HG02759 (cell line): ENCODE data around the gene APOLD1.
"Not testable (repeated sequence)": the region's sequence is repeated elsewhere in the genome, so short reads cannot be mapped to it uniquely, and the experiment has no call there.

Experiments
- ATAC-seq: cut with Tn5 transposase; IDR thresholded peaks from one replicate; pipeline ENCODE4 v1.9.1; 2021; ENCODE audit warnings: mild to moderate bottlenecking, moderate library complexity; ENCODE audit not compliant: unreplicated experiment

APOLD1 gene

GRCh38 chr12:12786351-12786705 is 869 bp downstream of the APOLD1 start:
- ATAC-seq: peak; percentile 10

GRCh38 chr12:12786706-12787601 is 1.5 kb downstream of the APOLD1 start:
- ATAC-seq: peak; percentile 91

GRCh38 chr12:12788131-12788530 is 2.7 kb downstream of the APOLD1 start:
- no peak for ATAC-seq

- peak; percentile 49 for ATAC-seq
Measured at GRCh38 chr12:12788675-12789368, 3.4 kb downstream of the APOLD1 start.

- no peak for ATAC-seq
Measured at GRCh38 chr12:12790956-12791355, 5.5 kb downstream of the APOLD1 start.

- ATAC-seq: no peak
Measured at GRCh38 chr12:12791756-12792369, 6.4 kb downstream of the APOLD1 start.

- no peak for ATAC-seq
Measured at GRCh38 chr12:12792421-12792820, 7.0 kb downstream of the APOLD1 start.

- no peak for ATAC-seq
Measured at GRCh38 chr12:12794686-12795085, 9.2 kb downstream of the APOLD1 start.

- no peak for ATAC-seq
Measured at GRCh38 chr12:12796171-12796570, 10.7 kb downstream of the APOLD1 start.

- ATAC-seq: no peak
Measured at GRCh38 chr12:12796928-12797793, 11.7 kb downstream of the APOLD1 start.

GRCh38 chr12:12797794-12798152 is 12.3 kb downstream of the APOLD1 start:
- no peak for ATAC-seq

GRCh38 chr12:12798480-12798879 is 13.0 kb downstream of the APOLD1 start:
- ATAC-seq: no peak

GRCh38 chr12:12799163-12799920 is 13.9 kb downstream of the APOLD1 start:
- no peak for ATAC-seq

GRCh38 chr12:12800406-12801180 is 15.1 kb downstream of the APOLD1 start:
- no peak for ATAC-seq

GRCh38 chr12:12801656-12802055 is 16.2 kb downstream of the APOLD1 start:
- not testable (repeated sequence) for ATAC-seq

- peak; percentile 87 for ATAC-seq
Measured at GRCh38 chr12:12803186-12803585, 17.7 kb downstream of the APOLD1 start.

- no peak for ATAC-seq
Measured at GRCh38 chr12:12804011-12804410, 18.6 kb downstream of the APOLD1 start.

- ATAC-seq: no peak
Measured at GRCh38 chr12:12804432-12804886, 19.0 kb downstream of the APOLD1 start.

- no peak for ATAC-seq
Measured at GRCh38 chr12:12806784-12807516, 21.5 kb downstream of the APOLD1 start.
